ENCODE data around the gene TNS3. TPM values are rescaled to one million over a fixed set of nuclear protein-coding genes. Genes with fewer than 3 reads are reported as not detected.
A peak's percentile ranks its signal among the peaks of the same experiment; 100 is the strongest.

TNS3 gene
- total and polyA plus RNA-seq, 10 donors: 17.7 to 247 (median 147) TPM

GRCh38 chr7:47446871-47447466, 134.9 kb downstream of the TNS3 start:
- Histone ChIP-seq H3K36me3 (peaks cover 0 to 12% (median 0%) of the 10 kb centered on the region in 6 donors), H3K4me1 (peaks cover 0 to 72% (median 25%) of the 10 kb centered on the region in 6 donors), H3K27me3 (replicated peaks in 1 of 7) (no peaks in the 10 kb centered on the region), H3K9me3 (no peaks in the 10 kb centered on the region), H3K27ac (peak overlapping the region in 5 of 8 donors; percentile 31 to 46 (median 41)), H3K4me3 (no peak overlapping the region)
- intact Hi-C loops (cut with DNase I; ENCODE audit: low total_unique reads): no loop called here
- WGBS, 5 donors: 72 to 82% (median 74%) methylated on average over 9 of the region's 9 CpGs
- peak in 2 of 3 donors; percentile 20 to 46 for TF ChIP-seq POLR2AphosphoS5 (IDR thresholded peaks at IDR 0.05)
- no peak for TF ChIP-seq POLR2A (IDR thresholded peaks at IDR 0.05)
- no peak for DNase-seq

GRCh38 chr7:47444376-47445098, 137.4 kb downstream of the TNS3 start:
- DNase-seq: no peak
- peaks cover 0 to 72% (median 26%) of the 10 kb centered on the region in 6 donors for H3K4me1 ChIP-seq
- TF ChIP-seq POLR2A (IDR thresholded peaks at IDR 0.05) (no peak), POLR2AphosphoS5 (IDR thresholded peaks at IDR 0.05) (peak in 1 of 3 donors; percentile 17), CTCF (IDR thresholded peaks at IDR 0.05 in 8 of 11, conservative IDR thresholded peaks at IDR 0.05 in 3 of 11) (peak in 10 of 11 experiments; percentile 43 to 68 (median 54))
- peaks cover 0 to 20% (median under 1%) of the 10 kb centered on the region in 6 donors for H3K36me3 ChIP-seq
- no peaks in the 10 kb centered on the region for H3K27me3 ChIP-seq (replicated peaks in 1 of 7)
- 69 to 83% (median 69%) methylated on average over 14 of the region's 14 CpGs for WGBS, 5 donors
- no peaks in the 10 kb centered on the region for H3K9me3 ChIP-seq
- peak overlapping the region in 5 of 8 donors; percentile 0 to 52 (median 40) for H3K27ac ChIP-seq
- no peak overlapping the region for H3K4me3 ChIP-seq
- intact Hi-C loops (cut with DNase I; ENCODE audit: low total_unique reads): loop anchor here (5.0 kb wide), 1 partner anchor 363 kb away; no protein-coding TSS in a partner anchor

- no peak for TF ChIP-seq POLR2AphosphoS5 (IDR thresholded peaks at IDR 0.05)
- TF ChIP-seq CTCF (IDR thresholded peaks at IDR 0.05 in 8 of 11, conservative IDR thresholded peaks at IDR 0.05 in 3 of 11): no peak
- TF ChIP-seq POLR2A (IDR thresholded peaks at IDR 0.05): no peak
- whole genome bisulfite sequencing, 5 donors: 69 to 92% (median 81%) methylated on average over 8 of the region's 8 CpGs
- Histone ChIP-seq H3K27me3 (replicated peaks in 1 of 7) (no peaks in the 10 kb centered on the region), H3K4me3 (no peak overlapping the region), H3K4me1 (peaks cover 0 to 59% (median 26%) of the 10 kb centered on the region in 6 donors), H3K9me3 (no peaks in the 10 kb centered on the region), H3K27ac (peak overlapping the region in 2 of 8 donors; percentile 22 to 30), H3K36me3 (peaks cover 0 to 27% (median 15%) of the 10 kb centered on the region in 6 donors)
- intact Hi-C loops (cut with DNase I; ENCODE audit: low total_unique reads): loop anchor here (5.0 kb wide), 1 partner anchor 364 kb away; no protein-coding TSS in a partner anchor
- no peak for DNase-seq
Observed at GRCh38 chr7:47443049-47443448, 138.9 kb downstream of the TNS3 start.

- Histone ChIP-seq H3K4me1 (peaks cover 0 to 54% (median 25%) of the 10 kb centered on the region in 6 donors), H3K9me3 (no peaks in the 10 kb centered on the region), H3K27ac (peak overlapping the region in 3 of 8 donors; percentile 1 to 30 (median 22)), H3K4me3 (no peak overlapping the region), H3K27me3 (replicated peaks in 1 of 7) (no peaks in the 10 kb centered on the region), H3K36me3 (peaks cover 0 to 31% (median 17%) of the 10 kb centered on the region in 6 donors)
- TF ChIP-seq POLR2A (IDR thresholded peaks at IDR 0.05) (no peak), CTCF (IDR thresholded peaks at IDR 0.05 in 8 of 11, conservative IDR thresholded peaks at IDR 0.05 in 3 of 11) (no peak), POLR2AphosphoS5 (IDR thresholded peaks at IDR 0.05) (no peak)
- 80 to 92% (median 88%) methylated on average over 4 of the region's 4 CpGs for WGBS, 5 donors
- intact Hi-C loops (cut with DNase I; ENCODE audit: low total_unique reads): loop anchor here (5.0 kb wide), 1 partner anchor 365 kb away; no protein-coding TSS in a partner anchor
- DNase-seq: no peak
Observed at GRCh38 chr7:47442605-47442865, 139.4 kb downstream of the TNS3 start.

Measured in spleen (tissue), 11 donors.